ENCODE results near the gene VEPH1. TPM values are rescaled to one million over a fixed set of nuclear protein-coding genes. Genes with fewer than 3 reads are reported as not detected.
"Not testable (repeated sequence)": the region's sequence is repeated elsewhere in the genome, so short reads cannot be mapped to it uniquely, and the experiment has no call there.

VEPH1 gene
- polyA plus RNA-seq, 5 donors: 28.5 to 49.6 (median 43.5) TPM

DNA sequence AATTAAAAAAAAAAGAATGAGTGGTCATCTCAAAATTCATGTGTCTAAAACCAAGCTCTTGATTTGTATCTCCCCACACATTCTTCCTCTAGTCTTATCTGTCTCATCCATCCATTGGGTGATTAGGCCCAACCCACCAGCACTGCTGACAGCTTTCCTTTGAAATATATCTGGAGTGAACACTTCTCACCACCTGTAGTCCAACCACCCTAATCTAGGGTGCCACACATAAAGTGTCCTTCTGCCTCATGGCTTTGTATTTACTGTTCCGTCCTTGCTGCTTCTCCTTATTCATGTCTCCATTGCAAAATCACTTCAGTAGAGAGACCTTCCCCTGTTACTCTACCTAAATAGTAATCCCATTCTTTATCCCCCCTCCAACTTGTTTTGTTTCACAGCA is 149.0 kb downstream of the VEPH1 start:
- no peak for DNase-seq

DNA sequence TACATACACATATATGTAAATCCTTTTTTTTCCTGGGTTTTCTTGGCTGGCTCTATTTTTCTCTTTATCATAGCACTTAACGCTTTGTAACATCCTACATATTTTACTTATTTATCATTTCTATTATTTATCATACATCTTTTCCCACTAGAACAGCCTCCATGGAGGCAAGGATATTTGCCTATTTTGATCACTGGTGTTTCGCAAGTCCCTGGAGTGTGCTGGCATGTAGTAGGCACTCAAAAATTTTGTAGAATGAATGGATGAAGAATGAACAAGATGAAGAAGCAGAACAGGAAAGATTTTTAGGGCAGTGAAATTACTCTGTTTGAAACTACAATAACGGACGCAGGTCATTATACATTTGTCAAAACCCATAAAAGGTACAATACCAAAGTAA is 149.6 kb downstream of the VEPH1 start:
- no peak for DNase-seq

DNA sequence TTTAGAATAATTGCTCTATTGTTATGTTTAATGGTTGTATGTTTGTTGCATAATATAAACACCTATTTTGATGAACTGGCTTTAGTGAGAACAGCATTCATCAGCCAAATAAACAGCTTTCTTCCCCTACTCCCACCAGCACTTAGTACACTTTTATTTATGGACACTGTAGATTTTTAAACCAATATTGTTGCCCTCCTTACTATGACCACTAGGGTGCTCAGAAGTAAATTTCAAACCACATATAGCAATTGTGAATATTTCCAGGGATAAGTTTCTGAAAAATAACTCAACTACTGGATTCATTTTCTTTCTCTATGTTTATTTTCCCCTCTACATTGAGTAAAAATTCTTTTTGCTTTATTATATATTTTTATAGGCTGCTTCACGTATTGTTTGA is 151.2 kb downstream of the VEPH1 start:
- DNase-seq: no peak

DNA sequence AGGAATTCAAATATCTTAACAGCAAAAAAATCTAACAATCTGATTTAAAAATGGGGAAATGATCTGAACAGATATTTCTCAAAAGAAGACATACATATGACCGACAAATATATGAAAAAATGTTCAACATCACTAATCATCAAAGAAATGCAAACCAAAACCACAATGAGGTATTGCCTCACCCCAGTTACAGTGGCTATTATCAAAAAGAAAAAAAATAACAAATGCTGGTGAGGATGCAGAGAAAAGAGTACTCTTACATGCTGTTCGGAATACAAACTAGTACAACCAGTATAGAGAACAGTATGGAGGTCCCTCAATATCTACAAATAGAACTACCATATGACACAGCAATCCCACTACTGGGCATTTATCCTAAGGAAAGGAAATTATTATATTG is 152.6 kb downstream of the VEPH1 start:
- DNase-seq: not testable (repeated sequence)

DNA sequence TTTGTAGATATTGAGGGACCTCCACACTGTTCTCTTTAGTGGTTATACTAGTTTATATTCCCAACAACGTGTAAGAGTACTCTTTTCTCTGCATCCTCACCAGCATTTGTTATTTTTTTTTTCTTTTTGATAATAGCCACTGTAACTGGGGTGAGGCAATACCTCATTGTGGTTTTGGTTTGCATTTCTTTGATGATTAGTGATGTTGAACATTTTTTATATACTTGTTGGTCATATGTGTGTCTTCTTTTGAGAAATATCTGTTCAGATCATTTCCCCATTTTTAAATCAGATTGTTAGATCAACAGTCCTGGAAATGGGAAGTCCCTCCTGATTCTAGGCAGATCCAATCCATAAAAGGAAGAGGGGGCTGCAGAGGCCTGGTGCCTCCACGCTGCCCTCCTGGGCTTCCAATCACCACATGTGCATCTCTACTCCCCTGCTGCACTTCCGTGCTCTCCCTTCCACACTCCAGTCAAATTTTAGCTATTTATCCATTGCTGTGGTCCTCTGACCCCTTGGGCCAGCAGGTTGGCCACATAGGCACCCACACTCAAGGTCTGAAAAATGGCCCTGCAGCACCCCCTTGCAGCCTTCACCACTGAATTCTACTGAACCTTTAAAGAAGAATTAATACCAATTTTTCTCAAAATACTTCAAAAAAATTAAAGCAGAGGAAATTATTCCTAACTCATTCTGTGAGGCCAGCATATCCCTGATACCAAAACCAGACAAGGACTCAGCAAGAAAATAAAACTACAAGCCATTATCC is 154.7 kb downstream of the VEPH1 start:
- DNase-seq: not testable (repeated sequence)

DNA sequence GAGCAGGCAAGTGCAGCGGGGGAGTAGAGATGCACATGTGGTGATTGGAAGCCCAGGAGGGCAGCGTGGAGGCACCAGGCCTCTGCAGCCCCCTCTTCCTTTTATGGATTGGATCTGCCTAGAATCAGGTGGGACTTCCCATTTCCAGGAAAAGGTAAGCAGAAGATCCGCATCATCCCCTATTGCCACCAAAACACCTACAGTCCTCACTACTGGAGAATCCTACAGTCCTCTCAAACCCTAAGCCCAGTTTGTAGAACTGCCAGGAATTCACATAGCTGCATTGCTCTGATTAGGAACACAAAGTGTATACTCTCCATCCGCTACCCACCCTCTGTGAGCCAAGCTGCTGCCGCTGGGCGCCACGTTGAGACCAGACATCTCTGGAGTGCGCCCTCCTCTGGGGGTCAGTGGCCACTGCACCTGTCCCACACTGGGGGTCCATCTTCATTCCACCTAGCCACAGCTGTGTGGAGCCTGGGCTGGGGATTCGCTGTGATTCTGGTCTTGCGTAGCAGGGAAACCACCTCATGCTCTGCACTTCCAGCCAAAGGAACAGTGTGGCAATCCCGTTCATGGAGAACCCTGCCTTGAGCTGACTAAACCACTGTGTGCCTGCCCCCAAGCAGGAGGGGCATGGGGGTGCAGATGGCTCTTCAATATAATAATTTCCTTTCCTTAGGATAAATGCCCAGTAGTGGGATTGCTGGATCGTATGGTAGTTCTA is 155.5 kb downstream of the VEPH1 start:
- no peak for DNase-seq

DNA sequence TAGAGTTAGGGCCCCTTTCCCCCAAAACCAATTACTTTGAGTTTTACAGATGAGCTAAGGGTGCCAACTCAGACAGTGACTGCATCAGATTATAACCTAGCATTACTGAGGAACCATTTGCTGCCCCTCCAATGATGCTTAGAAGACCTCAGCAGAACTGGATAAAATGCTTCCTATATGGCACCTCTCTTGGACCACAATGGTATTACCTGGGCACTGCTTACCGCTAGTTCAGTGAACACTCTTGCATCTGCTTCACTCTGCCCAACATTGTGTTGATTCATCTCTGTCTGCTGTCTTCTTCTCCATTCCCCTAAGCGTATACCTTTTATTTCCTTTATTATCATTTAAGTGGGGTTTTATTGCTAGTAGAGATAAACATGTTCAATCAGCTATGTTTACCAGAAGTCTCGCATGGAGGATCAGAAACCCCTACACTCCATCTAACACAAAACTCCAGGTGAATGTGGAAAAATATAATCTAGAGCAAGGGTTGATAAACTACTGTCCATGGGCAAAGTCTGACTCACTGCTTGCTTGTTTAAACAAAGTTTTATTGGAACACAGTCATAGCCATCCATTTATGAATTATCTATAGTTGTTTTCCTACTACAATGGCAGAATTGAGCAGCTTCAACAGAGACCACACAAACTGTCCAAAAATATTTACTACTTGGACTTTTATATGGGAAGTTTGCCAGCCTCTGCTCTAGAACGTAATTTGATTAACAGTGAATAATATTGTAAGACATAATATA is 166.8 kb downstream of the VEPH1 start:
- no peak for DNase-seq

DNA sequence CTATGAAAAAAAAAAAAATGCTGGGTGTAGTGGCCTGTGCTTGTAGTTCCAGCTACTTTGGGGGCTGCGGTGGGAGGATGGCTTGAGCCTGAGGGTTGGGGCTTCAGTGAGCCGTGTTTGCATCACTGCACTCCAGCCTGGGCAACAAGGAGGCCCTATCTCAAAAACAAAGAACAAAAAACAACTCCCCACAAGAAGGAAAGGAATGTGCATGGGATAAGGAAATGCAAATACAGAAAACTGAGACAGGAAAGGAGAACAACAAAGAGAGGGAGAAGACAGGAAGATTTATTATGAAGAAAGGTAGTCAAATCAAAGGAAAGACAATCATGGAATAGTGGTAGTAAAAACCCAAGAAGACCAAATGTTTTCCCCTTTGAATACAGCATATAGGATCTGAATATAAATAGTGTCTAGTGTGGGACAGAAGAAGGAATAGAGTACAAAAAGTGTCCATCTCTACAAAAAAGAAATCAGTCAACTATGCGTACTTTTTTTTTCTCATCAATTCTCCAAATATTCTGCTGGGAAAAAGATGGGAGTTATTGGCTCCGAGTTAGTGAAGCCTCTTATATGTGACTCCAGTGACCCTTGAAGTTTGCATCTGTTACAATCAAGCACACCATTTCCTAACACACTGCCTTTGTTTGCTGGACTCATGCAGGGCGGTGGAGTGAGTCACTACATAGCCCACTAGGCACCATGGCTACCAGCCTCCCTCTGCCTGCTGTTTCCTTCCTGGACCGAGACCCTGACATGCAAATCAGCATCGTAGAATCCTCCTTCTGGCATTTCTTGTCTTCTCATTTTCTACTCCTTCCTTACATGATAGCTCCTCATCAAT is 167.8 kb downstream of the VEPH1 start:
- no peak for DNase-seq

DNA sequence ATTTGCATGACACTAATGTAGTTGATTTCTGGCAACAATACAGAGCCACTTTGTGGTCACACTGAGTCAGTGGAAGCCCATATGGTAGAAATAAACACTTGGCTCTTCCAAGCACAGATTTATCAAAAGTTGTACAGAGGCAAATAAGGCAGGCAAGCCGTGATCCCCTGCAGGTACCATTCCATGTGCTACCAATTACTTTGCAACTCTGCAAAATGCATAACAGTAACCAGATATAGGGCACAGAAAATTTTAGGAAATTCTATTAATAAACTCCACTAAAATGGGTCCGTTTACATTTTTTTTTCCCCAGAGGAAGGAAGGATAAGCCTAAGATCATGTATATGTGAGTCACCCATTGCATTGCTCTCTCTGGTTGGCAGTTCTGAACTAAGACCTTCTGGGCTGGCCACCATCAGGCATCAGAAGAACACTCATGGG is 169.6 kb downstream of the VEPH1 start:
- no peak for DNase-seq

DNA sequence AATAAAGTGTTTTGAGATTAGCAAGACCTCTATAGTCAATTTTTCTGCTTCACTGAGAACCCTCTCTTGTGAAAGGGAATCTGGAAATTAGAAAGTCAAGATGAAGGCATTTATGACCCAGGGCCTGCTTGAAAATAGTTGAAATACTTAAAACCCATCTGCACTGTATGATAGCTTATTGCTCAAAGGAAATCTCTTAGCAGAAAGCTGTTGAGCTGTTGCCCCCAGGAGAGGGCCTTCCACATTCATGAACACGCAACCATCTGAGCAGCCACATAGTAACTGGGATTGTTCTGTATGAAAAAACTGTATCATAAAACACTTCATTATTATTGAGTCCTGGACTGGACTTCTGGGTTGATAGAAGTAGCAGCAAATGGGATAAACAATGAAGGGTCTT is 173.0 kb downstream of the VEPH1 start:
- no peak for DNase-seq

DNA sequence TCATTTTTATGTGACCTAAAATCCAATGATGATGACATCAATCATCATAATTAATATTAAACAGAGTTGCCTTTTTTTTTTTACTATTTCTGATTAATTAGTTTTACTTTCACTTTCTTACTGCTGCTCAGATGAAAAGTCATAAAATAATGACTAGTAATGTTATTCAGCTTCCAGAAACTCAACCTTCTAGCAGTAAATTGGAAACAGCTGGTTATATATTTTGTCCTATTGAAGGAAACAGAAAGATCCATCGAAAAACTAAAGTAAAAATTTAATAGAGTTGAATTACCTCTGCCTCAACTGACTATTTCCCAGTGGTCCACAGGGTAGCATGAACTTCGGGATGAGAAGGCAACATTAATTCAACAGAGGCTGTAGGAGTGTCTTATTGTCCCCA is 173.7 kb downstream of the VEPH1 start:
- DNase-seq: no peak

DNA sequence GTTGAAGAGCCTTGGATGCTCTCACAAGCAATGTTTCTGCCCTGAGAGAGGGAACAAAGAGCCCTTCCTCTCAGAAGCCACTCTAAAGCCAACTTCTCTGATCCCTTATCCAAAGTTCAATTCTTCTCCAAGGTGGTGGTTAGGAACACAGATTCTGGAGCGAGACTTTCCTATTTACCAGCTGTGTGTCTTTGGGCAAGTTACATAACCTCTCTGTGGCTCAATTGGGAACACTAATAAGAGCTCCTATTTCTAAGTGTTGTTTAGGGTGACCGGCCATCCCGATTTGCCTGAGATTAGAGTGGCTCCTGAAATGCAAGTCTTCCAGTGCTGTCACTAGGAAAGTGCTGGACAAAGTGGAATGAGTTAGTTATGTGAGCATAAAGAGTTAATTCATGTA is 175.4 kb downstream of the VEPH1 start:
- no peak for DNase-seq

DNA sequence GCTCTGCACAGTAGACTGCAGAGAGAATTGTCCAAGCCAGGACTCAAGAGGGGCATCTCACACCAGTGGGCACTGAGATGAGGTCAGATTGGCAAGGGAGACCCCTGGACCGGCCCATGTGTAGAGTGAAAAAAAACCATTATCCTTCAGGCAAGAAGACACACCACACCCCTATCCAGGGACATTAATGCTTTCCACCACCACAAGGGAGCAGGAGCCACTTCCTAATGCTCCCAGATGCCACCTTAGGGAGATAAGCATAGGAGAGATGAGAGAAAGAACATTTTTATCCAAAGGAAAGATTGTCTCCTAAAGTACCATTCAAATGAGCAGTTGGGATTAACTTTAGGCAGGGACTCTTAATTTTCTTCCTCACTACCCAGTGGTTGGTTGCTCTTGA is 176.2 kb downstream of the VEPH1 start:
- no peak for DNase-seq

DNA sequence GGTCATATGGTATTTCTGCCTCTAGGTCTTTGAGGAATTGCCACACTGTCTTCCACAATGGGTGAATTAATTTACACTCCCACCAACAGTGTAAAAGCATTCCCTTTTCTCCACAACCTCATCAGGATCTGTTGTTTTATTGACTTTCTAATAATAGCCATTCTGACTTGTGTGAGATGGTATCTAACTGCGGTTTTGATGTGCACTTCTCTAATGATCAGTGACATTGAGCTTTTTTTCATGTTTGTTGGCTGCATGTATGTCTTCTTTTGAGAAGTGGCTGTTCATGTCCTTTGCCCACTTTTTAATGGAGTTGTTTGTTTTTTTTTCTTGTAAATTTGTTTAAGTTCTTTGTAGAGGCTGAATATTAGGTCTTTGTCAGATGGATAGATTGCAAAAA is 178.3 kb downstream of the VEPH1 start:
- not testable (repeated sequence) for DNase-seq

DNA sequence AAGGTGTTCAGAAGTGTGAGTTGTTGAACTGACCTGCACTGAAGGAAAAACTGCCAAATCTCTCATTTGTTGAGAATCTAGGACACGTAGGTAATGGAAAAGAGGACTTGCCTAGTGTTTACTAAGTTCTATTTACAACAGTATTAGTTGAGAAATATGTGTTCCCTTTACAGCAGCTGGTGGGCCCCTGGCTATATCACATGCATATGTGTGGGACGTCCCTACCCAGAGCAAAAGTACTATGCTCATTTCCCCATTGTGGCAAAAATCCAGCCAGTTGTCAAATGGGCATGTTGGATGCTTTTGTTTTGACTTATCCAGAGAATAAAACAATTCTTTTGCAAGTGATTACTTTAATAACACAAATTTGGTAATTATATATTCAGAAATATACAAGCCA is 179.9 kb downstream of the VEPH1 start:
- DNase-seq: no peak

DNA sequence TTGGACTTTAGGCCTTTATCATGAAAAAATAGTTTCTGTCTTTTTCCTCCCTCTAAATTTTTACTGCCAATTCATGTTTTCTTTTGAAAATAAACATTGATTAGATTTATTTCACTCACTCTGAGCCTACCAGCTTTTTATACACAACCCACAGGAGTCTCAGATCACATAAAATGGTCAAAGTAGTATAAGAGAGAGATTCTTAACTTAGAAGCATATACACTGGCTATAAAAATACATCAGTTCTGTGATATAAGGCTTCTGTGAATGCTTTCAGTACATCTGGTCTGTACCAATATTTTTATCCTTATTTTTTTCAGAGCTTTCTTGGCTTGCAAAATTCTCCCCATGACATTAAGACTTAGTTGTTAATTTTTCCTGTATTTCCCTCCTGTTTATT is 183.5 kb downstream of the VEPH1 start:
- DNase-seq: no peak

DNA sequence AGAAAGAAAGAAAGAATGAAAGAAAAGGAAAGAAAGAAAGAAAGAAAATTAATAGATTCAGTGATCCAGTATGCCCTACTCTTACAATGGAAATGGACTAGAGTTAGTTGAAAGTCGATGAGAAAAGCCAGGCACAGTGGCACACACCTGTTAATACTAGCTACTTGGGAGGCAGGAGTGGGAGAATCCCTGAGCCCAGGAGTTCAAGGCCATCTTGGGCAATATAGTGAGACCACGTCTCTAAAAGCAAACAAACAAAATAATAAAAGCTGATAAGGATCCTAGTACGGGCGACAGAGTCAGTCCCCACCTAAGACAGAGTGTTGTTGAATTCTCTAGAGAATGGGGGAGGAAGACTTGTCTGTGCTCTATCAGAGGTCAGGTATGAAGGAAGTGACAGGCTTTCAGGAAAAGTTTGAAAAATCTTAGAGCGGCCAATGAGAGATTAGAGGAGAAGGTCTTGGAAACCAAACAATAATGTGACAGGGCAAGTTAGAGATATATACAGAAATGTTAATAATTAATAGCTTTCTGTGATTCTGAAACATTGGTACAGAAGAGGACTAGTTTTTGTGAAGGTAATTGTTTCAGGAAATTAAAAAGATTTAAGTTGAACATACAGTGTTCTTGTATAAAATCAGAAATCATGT is 184.5 kb downstream of the VEPH1 start:
- no peak for DNase-seq

DNA sequence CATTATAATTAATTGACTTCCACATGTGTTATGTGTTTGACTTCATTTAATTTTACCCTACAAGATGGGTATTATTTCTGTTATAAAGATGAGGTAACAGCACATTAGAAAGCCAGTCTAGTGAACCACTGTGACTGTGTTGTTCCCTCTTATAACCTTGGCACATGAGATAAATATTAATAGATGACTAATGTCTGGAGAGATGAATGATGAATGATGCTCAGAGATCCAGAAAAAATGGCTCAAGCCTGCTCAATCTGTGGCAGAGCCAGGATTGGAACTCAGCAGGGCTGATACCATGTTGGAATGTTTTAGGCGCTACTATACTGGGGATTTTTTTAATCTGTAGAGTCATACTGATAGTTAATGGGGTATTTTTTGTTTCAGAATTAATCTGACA is 185.3 kb downstream of the VEPH1 start:
- DNase-seq: no peak

DNA sequence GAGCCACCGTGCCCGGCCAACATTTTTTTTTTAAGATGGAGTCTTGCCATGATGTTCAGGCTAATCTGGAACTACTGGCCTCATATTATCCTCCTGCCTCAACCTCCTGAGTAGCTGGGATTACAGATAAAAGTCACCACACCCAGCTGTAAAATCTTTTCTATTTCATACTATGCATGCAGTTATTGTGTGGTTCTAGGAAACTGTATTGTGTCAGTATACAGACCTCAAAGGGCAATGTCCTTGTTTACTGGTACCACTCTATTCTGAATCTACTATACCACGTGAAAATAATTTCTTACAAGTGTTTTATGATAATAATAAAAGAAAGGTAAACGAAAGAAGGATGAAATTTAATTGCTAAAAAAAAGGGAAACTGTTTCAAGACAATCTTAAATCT is 190.0 kb downstream of the VEPH1 start:
- no peak for DNase-seq

DNA sequence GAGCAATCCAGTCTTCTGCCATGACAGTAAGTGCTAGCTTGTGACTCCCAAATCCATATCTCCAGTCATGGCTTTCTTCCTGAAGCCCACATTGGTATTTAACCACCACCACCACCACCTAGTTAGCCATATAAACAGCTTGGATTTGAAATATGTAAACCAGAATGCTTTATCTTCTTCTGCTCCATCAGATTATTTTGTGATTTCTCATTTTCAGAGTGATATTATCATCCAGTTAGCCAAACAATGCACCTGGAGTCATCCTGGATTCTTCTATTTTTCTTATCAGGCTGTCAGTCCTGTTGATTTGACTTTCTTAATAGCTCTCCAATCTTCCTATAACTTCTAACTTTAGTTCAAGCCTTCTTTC is 190.9 kb downstream of the VEPH1 start:
- DNase-seq: no peak

DNA sequence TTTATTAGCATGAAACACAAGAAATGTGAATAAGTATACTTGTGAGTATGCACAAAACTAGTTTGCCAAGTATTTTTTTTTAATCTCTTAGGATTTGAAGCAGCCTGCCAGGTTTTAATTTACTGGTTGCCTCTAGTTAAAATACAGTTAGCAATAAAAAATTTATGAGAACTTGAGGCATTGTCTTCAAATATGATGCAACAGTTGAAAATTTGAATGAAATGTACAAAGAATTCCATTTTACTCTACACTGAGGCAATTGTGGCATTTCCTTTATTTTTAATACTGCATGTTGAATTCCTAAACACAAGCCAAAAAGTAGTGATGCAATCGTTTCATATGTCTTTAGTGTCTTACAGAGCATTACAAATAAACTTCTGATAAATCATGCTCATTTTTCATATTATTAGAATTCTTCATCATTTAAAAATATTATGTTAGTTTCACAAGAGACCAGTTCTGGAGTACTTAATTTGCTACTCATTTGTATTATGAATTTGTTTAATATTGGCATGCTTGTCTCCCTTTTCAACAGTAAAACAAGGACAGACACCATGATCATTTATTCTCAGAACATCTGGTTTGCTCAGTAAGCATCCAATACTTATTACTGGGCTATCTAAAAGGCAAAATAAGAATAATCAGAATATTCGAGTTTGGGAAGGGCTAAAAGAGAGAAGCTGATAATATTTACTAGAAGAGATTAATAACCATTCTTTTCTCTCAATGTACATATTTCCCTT is 191.4 kb downstream of the VEPH1 start:
- peak; percentile 53 to 56 for DNase-seq
